HG03439 (cell line): ENCODE data around the gene TUBG1.

Experiments used
- ATAC-seq: cut with Tn5 transposase; IDR thresholded peaks from one replicate; pipeline ENCODE4 v1.9.1; 2021; ENCODE audit warnings: mild to moderate bottlenecking, moderate library complexity; ENCODE audit not compliant: unreplicated experiment

The TUBG1 gene

GRCh38 chr17:42609182-42609813 lies at the start of gene TUBG1, which contains the start of gene RETREG3:
TUBG1 (plus strand) TSS chr17:42609683; CDS start chr17:42609738, 55 bp downstream.
RETREG3 (minus strand) TSS chr17:42609374; CDS start chr17:42609324, 50 bp downstream.
- ATAC-seq = peak; percentile 91

GRCh38 chr17:42560246-42560645 lies 49.2 kb upstream of the TUBG1 start:
- ATAC-seq = no peak

- ATAC-seq = peak; percentile 50
Observed at GRCh38 chr17:42561897-42562387, 47.5 kb upstream of the TUBG1 start, which contains the start of gene COASY. COASY (plus strand) TSS chr17:42562148; CDS start chr17:42562623, 475 bp downstream.

- no peak for ATAC-seq
Observed at GRCh38 chr17:42562388-42563142, 46.9 kb upstream of the TUBG1 start.

- no peak for ATAC-seq
Observed at GRCh38 chr17:42563143-42563509, 46.4 kb upstream of the TUBG1 start.

- ATAC-seq = no peak
Observed at GRCh38 chr17:42563543-42563942, 45.9 kb upstream of the TUBG1 start.

- no peak for ATAC-seq
Observed at GRCh38 chr17:42563950-42564349, 45.5 kb upstream of the TUBG1 start.

GRCh38 chr17:42564815-42565522 lies 44.5 kb upstream of the TUBG1 start:
- ATAC-seq = no peak

- ATAC-seq = no peak
Observed at GRCh38 chr17:42565523-42566214, 43.8 kb upstream of the TUBG1 start.

GRCh38 chr17:42566215-42566882 lies 43.1 kb upstream of the TUBG1 start:
- no peak for ATAC-seq

GRCh38 chr17:42566883-42567573 lies 42.5 kb upstream of the TUBG1 start, which contains the start of gene MLX:
MLX (plus strand) TSS chr17:42567100; CDS start chr17:42567125, 25 bp downstream.
- ATAC-seq = peak; percentile 48

- no peak for ATAC-seq
Observed at GRCh38 chr17:42568341-42569111, 41.0 kb upstream of the TUBG1 start.

- ATAC-seq = no peak
Observed at GRCh38 chr17:42571435-42572225, 37.9 kb upstream of the TUBG1 start.

- ATAC-seq = no peak
Observed at GRCh38 chr17:42573095-42573494, 36.4 kb upstream of the TUBG1 start.

- ATAC-seq = no peak
Observed at GRCh38 chr17:42574463-42574862, 35.0 kb upstream of the TUBG1 start.

- ATAC-seq = peak; percentile 5
Observed at GRCh38 chr17:42577140-42577531, 32.3 kb upstream of the TUBG1 start.

- ATAC-seq = peak; percentile 82
Observed at GRCh38 chr17:42577532-42578281, 31.8 kb upstream of the TUBG1 start, which contains the start of gene PSMC3IP. PSMC3IP (minus strand) TSS chr17:42577729; CDS start chr17:42577686, 43 bp downstream.
